AG04450 (cell line): ENCODE results near the gene KCNK4. TPM values are rescaled to one million over a fixed set of nuclear protein-coding genes. Genes with fewer than 3 reads are reported as not detected.

ENCODE experiments used
- CTCF ChIA-PET: fragments of 300-600, 350-600 bp; formaldehyde crosslinking; extraction: SDS; loops from one replicate; lab custom pipeline; 2022; ENCODE audit warnings: antibody characterized with exemption, inconsistent platforms; lab: Charles Lee
- POLR2A ChIA-PET: fragments of 350-600 bp; formaldehyde crosslinking; extraction: SDS; loops from one replicate; lab custom pipeline; 2021; ENCODE audit warnings: antibody characterized with exemption, inconsistent platforms; lab: Yijun Ruan, JAX
- DNase-seq: peaks from one replicate; pipeline ENCODE4 v3.0.0-alpha.2; 2011; ENCODE audit warnings: low read depth, low spot score
- H3K27ac ChIP-seq: one replicate; pipeline ENCODE4 v1.5.1; 2012; ENCODE audit warnings: low read depth, low read length, control low read depth
- H3K27me3 ChIP-seq: one replicate; pipeline ENCODE4 v1.6.0; 2012; ENCODE audit warnings: low read length; ENCODE audit not compliant: control insufficient read depth, insufficient read depth
- H3K4me3 ChIP-seq: 2 replicates; pipeline ENCODE4 v1.5.1; 2011; ENCODE audit warnings: mild to moderate bottlenecking, low read depth, low read length, control low read depth
- H3K9me3 ChIP-seq: 2 replicates; pipeline ENCODE4 v1.5.1; 2012; ENCODE audit warnings: low read length; ENCODE audit not compliant: control insufficient read depth, insufficient read depth
- polyA plus RNA-seq: library from polyadenylated mRNA; depleted of rRNA; stranded (reverse); fragments of >200 nt; gene quantifications from 2 replicates; pipeline ENCODE4 v1.2.3, GENCODE V29; 2011
- TF ChIP-seq, protein P1 (sequence below): IDR thresholded peaks from 2 replicates; pipeline ENCODE4 v1.5.1; 2011; ENCODE audit warnings: low read depth, low read length, control low read depth, inconsistent platforms

KCNK4 gene
- polyA plus RNA-seq, 1 experiment, result not detected

DNA sequence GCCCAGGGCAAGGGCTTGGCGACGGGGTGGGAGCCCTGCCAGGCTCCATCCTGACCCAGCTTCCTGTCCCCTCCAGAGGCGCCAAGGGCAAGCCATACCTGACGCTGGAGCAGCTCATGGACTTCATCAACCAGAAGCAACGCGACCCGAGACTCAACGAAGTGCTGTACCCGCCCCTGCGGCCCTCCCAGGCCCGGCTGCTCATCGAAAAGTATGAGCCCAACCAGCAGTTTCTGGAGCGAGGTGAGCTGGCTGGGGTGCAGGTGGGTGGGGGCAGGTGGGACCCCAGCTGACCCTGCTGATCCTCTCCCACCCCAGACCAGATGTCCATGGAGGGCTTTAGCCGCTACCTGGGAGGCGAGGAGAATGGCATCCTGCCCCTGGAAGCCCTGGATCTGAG, 34.8 kb upstream of the KCNK4 start:
- CTCF ChIA-PET, result no interaction called here
- no peak overlapping the region for H3K4me3 ChIP-seq
- H3K9me3 ChIP-seq, result no peaks in the 10 kb centered on the region
- TF ChIP-seq, protein P1, sequence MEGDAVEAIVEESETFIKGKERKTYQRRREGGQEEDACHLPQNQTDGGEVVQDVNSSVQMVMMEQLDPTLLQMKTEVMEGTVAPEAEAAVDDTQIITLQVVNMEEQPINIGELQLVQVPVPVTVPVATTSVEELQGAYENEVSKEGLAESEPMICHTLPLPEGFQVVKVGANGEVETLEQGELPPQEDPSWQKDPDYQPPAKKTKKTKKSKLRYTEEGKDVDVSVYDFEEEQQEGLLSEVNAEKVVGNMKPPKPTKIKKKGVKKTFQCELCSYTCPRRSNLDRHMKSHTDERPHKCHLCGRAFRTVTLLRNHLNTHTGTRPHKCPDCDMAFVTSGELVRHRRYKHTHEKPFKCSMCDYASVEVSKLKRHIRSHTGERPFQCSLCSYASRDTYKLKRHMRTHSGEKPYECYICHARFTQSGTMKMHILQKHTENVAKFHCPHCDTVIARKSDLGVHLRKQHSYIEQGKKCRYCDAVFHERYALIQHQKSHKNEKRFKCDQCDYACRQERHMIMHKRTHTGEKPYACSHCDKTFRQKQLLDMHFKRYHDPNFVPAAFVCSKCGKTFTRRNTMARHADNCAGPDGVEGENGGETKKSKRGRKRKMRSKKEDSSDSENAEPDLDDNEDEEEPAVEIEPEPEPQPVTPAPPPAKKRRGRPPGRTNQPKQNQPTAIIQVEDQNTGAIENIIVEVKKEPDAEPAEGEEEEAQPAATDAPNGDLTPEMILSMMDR, result no peak
- POLR2A ChIA-PET, result interaction anchor here (1.4 kb wide), 1 partner anchor 11 kb away, joined by 9 read pairs; no protein-coding TSS in a partner anchor
- H3K27me3 ChIP-seq, result no peaks in the 10 kb centered on the region
- no peak overlapping the region for H3K27ac ChIP-seq
- DNase-seq, result no peak

DNA sequence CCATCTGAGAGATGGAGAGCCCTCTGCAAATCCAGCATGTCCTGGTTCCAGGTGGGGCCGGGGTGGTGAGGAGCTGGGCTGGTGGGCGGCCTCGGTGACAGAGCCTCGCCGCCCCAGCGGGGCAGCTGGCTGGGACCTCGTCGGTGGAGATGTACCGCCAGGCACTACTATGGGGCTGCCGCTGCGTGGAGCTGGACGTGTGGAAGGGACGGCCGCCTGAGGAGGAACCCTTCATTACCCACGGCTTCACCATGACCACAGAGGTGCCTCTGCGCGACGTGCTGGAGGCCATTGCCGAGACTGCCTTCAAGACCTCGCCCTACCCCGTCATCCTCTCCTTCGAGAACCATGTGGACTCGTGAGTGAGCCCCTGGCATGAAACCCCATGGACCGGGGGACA, 32.7 kb upstream of the KCNK4 start:
- TF ChIP-seq, protein P1, result no peak
- H3K27ac ChIP-seq, result no peak overlapping the region
- H3K9me3 ChIP-seq, result no peaks in the 10 kb centered on the region; the same call in 1 of the 2 replicates
- ChIA-PET POLR2A (interaction anchor here (0.7 to 1.2 kb wide), 2 partner anchors 10 to 77 kb away, joined by 3 to 5 read pairs; no protein-coding TSS in a partner anchor), CTCF (no interaction called here)
- H3K27me3 ChIP-seq, result no peaks in the 10 kb centered on the region
- DNase-seq, result no peak
- H3K4me3 ChIP-seq, result no peak overlapping the region

DNA sequence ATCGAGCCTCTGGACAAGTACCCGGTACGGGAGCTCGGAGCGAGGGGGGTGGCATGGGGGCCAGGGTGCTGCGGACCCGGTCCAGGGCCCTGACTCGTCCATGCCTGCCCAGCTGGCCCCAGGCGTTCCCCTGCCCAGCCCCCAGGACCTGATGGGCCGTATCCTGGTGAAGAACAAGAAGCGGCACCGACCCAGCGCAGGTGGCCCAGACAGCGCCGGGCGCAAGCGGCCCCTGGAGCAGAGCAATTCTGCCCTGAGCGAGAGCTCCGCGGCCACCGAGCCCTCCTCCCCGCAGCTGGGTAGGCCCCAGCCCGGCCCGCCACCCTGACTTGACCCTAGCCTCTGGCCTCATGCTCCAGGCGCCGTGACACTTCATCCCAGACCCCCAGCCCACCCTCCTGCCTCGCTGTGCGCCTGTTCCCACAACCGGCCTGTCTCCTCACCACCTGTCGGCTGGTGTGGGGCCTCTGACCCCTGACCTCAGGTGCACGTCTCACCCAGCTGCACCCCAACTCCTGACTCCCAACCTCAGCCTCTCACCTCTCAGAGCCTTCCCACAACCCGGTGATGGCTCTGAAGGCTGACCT, 32.1 kb upstream of the KCNK4 start:
- H3K9me3 ChIP-seq, result no peaks in the 10 kb centered on the region; the same call in 1 of the 2 replicates
- no peaks in the 10 kb centered on the region for H3K27me3 ChIP-seq
- DNase-seq, result no peak
- H3K27ac ChIP-seq, result no peak overlapping the region
- ChIA-PET CTCF (no interaction called here), POLR2A (interaction anchor here (0.7 to 1.2 kb wide), 2 partner anchors 10 to 78 kb away, joined by 3 to 5 read pairs; no protein-coding TSS in a partner anchor)
- TF ChIP-seq, protein P1, result no peak
- H3K4me3 ChIP-seq, result no peak overlapping the region

DNA sequence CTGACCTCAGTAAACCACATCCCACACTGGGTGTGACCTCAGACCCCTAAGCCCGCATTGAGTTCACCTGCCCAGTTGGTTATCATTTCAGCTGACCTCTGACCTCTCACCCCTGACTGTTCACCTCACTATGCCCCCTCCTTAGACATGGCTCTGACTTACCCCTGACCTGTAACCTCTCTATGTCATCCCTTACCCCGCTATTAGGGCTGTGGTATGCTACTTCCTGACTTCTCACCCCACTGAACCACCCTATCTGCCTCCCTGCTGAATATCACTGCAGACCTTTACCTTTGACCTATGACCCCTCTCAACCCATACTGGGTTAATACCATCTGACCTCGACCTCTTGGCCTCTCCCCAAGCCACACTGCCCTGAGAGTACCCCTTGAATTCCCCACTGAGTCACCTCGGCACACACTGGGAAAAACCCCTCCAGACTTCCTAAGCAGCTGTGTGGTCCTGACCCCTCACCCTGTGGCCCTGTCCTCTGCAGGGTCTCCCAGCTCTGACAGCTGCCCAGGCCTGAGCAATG, 31.5 kb upstream of the KCNK4 start:
- Histone ChIP-seq H3K27ac (no peak overlapping the region), H3K9me3 (no peaks in the 10 kb centered on the region; the same call in 1 of the 2 replicates), H3K27me3 (no peaks in the 10 kb centered on the region), H3K4me3 (no peak overlapping the region)
- DNase-seq, result no peak
- POLR2A ChIA-PET, result interaction anchor here (1.2 kb wide), 1 partner anchor 78 kb away, joined by 5 read pairs; no protein-coding TSS in a partner anchor
- TF ChIP-seq, protein P1, result no peak
- CTCF ChIA-PET, result no interaction called here

DNA sequence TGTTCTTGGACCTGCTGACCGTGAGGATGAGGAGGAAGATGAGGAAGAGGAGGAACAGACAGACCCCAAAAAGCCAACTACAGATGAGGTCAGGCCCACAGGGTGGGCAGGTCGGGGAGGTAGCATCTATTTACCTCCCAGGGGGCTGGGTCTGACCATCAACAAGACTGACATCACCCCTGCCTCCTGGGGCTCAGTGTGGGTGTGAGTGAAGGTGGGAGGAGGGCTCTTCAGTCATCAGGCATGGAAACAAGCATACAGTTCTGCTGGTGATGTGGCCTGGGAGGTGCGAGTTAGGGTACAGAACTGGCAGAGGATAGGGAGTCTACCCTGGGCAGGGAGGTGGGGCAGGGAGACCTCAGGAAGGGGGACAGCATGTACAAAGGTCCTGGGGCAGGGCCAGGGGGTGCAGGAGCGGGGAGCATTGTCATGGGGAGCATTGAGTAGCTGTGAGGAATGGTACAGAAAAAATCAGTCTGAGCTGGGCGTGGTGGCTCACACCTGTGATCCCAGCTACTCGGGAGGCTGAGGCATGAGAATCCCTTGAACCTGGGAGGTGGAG, 30.9 kb upstream of the KCNK4 start:
- no peaks in the 10 kb centered on the region for H3K27me3 ChIP-seq
- H3K9me3 ChIP-seq, result no peaks in the 10 kb centered on the region; the same call in 1 of the 2 replicates
- no peak for DNase-seq
- ChIA-PET CTCF (no interaction called here), POLR2A (no interaction called here)
- H3K4me3 ChIP-seq, result no peak overlapping the region
- no peak overlapping the region for H3K27ac ChIP-seq
- TF ChIP-seq, protein P1, result no peak
